Body of pancreas (tissue), 4 donors: ENCODE data around the gene FAM204A.

Experiments
- POLR2A ChIP-seq, 3 donors: fragments of 450-650 bp; IDR thresholded peaks; one replicate each; pipeline ENCODE4 v1.6.1; 2016; ENCODE audit warnings: antibody characterized with exemption in 3 of 3, mild to moderate bottlenecking in 2 of 3
- TF ChIP-seq, protein P1 (sequence below), 7 experiments: fragments of 450-650 bp in 4 of 7; fragments of 200-600 bp in 3 of 7; sonication (generic) in 3 of 7; IDR thresholded peaks; one replicate each; pipeline ENCODE4 v1.5.1; 2016 to 2019; ENCODE audit warnings: antibody characterized with exemption in 7 of 7

DNA sequence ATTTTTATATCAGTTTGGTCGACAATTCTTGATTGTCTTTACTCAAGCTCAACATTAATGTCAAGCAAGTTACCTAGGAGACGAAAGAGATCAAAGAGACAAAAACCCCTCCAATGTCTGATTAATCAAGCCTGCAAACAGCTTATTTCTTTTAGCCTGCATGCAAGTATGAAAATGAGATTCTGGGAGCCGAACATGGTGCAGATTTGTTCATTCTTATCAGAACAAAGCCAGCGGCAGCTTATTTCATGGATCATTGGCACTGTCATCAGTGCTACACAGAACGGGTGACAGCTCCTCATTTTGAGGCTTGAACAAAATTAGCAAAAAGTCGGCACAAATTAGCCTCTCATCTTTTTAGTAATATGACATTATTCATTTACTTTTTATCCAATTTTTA is 26.5 kb downstream of the FAM204A start:
- TF ChIP-seq POLR2A (IDR thresholded peaks at IDR 0.05) = no peak
- TF ChIP-seq, protein P1, sequence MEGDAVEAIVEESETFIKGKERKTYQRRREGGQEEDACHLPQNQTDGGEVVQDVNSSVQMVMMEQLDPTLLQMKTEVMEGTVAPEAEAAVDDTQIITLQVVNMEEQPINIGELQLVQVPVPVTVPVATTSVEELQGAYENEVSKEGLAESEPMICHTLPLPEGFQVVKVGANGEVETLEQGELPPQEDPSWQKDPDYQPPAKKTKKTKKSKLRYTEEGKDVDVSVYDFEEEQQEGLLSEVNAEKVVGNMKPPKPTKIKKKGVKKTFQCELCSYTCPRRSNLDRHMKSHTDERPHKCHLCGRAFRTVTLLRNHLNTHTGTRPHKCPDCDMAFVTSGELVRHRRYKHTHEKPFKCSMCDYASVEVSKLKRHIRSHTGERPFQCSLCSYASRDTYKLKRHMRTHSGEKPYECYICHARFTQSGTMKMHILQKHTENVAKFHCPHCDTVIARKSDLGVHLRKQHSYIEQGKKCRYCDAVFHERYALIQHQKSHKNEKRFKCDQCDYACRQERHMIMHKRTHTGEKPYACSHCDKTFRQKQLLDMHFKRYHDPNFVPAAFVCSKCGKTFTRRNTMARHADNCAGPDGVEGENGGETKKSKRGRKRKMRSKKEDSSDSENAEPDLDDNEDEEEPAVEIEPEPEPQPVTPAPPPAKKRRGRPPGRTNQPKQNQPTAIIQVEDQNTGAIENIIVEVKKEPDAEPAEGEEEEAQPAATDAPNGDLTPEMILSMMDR (IDR thresholded peaks at IDR 0.05) = no peak
